G401 (cell line): ENCODE measurements around the gene LOXL3. TPM values are rescaled to one million over a fixed set of nuclear protein-coding genes. Genes with fewer than 3 reads are reported as not detected.

Experiments
- total RNA-seq: library from RNA; depleted of rRNA; stranded (reverse); fragments of >200 nt; shearing (Covaris generic); gene quantifications from 2 replicates; pipeline ENCODE4 v1.2.3, GENCODE V29; 2014; rRNA removed

LOXL3 gene
- total RNA-seq, 1 experiment from 2014 or later = 11.4 TPM

Other genes starting within 250 kb of the LOXL3 start
- not detected in 2 replicates for gene SLC4A5, start 210.5 kb downstream of the LOXL3 start, total RNA-seq
- gene DCTN1, start 173.6 kb downstream of the LOXL3 start, total RNA-seq = 124 and 145 TPM in 2 replicates
- 0.95 and 2.8 TPM in 2 replicates for gene C2orf81, start 132.3 kb downstream of the LOXL3 start, total RNA-seq
- 88.5 and 104 TPM in 2 replicates for gene WDR54, start 132.2 kb downstream of the LOXL3 start, total RNA-seq
- gene RTKN, start 112.0 kb downstream of the LOXL3 start, total RNA-seq = 46.5 and 56.2 TPM in 2 replicates
- gene INO80B, start 98.9 kb downstream of the LOXL3 start, total RNA-seq = 7.8 and 15.7 TPM in 2 replicates
- 59.6 and 72.2 TPM in 2 replicates for gene WBP1, start 95.5 kb downstream of the LOXL3 start, total RNA-seq
- 77.5 and 88.6 TPM in 2 replicates for gene MOGS, start 88.6 kb downstream of the LOXL3 start, total RNA-seq
- 33.2 and 58.9 TPM in 2 replicates for gene MRPL53, start 81.3 kb downstream of the LOXL3 start, total RNA-seq
- 15.7 and 19.0 TPM in 2 replicates for gene CCDC142, start 70.9 kb downstream of the LOXL3 start, total RNA-seq
- gene TTC31, start 70.9 kb downstream of the LOXL3 start, total RNA-seq = 21.7 and 34.6 TPM in 2 replicates
- not detected in 2 replicates for gene LBX2, start 54.3 kb downstream of the LOXL3 start, total RNA-seq
- gene PCGF1, start 46.2 kb downstream of the LOXL3 start, total RNA-seq = 38.2 and 39.9 TPM in 2 replicates
- gene TLX2, start 39.5 kb downstream of the LOXL3 start, total RNA-seq = not detected in 2 replicates
- 0.81 TPM in 1 of 2 replicates, not detected in the other for gene DQX1, start 27.7 kb downstream of the LOXL3 start, total RNA-seq
- 120 and 137 TPM in 2 replicates for gene AUP1, start 24.2 kb downstream of the LOXL3 start, total RNA-seq
- gene HTRA2, start 24.0 kb downstream of the LOXL3 start, total RNA-seq = 62.1 and 62.8 TPM in 2 replicates
- gene DOK1, start 778 bp upstream of the LOXL3 start, total RNA-seq = 28.7 and 41.5 TPM in 2 replicates
- 0.12 TPM in 1 of 2 replicates, not detected in the other for gene M1AP, start 94.4 kb upstream of the LOXL3 start, total RNA-seq
- 8.9 and 13.9 TPM in 2 replicates for gene SEMA4F, start 100.3 kb upstream of the LOXL3 start, total RNA-seq